GM21381 (cell line): ENCODE data around the gene PARD3B.

Source experiments
- ATAC-seq: cut with Tn5 transposase; IDR thresholded peaks from one replicate; pipeline ENCODE4 v1.9.1; 2021; ENCODE audit warnings: mild to moderate bottlenecking, moderate library complexity; ENCODE audit not compliant: unreplicated experiment

Gene PARD3B

DNA sequence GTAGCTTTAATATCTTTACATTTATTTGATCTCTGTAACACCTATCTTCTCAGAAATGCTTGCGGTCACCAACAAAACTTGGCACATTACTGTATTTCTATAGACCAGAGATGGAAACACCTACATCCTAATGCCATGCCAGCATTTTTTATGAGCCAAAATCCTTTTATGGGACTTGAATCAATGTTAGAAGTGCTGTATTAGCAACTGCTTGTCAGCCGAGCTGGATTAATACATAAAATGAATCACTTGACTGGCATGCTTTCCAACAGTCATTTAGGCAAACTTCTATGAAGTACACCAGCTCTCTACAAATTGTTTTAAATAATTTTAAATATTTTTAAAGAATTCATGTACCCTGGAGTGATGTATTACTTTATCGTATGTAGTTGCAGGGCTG lies 864.1 kb downstream of the PARD3B start:
- no peak for ATAC-seq

DNA sequence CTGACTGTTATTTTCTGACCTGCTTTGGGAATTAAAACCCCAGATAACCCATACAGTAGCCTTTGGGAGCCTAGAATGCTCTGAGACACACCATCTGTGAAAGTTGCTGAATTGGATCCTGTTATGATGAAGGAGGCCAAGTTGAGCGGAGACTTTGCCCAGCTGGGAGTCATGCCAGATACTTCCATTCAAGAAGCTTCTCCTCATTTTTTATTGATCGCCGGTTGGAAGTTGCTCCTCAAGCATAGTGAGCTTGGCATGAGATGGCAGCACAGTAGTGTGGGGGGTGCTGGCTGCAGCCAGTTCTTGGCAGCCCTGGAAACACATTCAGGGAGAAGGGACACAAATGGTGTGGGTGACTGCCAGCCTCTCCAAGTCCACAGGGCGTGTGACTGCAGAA lies 866.3 kb downstream of the PARD3B start:
- no peak for ATAC-seq

DNA sequence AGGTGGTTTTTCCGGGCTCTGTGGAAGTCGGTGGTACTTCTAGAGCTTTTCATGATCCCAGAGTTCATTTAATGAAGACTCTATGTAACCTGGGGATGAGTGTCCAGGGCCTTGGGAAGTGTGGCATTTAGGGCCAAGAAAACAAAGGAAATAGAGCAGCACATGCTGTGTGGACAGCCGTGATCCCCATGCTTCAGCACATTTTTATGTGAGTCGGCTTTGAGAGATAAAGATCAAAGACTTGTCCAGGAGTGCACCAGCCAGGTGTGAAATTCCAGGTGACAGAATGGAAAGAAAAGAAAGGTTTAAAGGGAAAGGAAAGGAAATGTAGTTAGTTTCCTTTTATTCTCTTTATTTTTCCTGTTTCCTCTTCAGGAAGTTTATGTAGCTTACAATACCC lies 879.1 kb downstream of the PARD3B start:
- no peak for ATAC-seq

DNA sequence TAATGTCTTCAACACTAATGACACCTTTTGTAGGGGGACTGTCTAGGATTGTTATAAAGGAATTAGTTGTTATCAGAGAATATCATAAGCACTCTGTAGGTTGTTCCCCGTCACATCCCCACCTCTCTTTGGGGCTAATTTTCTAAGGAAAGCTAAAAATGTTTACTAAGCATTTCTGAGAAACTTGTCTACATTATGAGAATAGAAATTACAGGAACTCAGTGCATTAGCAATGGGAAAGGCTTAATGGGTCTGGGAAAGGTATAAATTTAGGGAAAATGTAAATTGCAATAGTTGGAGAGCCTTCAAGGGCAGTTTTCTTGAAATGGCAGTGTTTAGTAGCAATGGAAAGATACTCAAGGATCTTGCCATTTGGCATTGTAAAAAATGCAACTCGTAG lies 879.8 kb downstream of the PARD3B start:
- ATAC-seq = no peak

DNA sequence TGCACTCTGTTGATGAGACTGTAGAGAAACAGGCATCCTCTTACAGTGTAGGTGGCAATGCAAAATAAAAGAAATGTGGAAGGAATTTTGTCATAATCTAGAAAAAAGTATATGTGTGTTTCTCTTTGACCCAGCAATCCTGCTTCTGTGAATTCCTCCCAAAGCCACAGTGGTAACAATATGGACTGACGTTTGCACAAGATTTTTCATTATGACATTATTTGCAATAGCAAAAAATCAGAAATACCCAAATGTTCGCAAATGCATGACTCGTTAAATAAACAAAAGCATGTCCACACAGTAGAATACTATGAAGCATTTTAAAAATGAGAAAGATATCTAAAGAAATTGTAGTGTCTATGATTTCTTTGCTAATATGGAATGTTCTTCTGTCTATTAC lies 881.8 kb downstream of the PARD3B start:
- no peak for ATAC-seq

DNA sequence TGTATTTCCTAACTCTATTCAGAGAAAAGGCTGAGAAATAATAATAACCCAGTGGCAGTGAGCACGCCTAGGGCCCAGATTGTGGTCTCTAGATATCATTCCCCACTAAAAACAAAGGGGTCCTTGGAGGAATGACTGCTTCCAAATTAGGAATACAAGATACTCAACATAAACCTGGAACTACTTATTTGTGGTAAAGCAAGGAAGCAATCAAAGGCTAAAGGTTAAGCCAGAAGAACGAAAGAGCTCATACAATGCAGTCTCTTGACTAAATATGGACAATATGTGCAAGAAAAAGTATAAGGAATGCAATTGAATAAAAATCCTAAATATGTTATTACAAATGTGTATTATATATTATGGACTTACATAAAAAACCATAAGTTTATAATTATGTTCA lies 883.5 kb downstream of the PARD3B start:
- ATAC-seq = no peak

DNA sequence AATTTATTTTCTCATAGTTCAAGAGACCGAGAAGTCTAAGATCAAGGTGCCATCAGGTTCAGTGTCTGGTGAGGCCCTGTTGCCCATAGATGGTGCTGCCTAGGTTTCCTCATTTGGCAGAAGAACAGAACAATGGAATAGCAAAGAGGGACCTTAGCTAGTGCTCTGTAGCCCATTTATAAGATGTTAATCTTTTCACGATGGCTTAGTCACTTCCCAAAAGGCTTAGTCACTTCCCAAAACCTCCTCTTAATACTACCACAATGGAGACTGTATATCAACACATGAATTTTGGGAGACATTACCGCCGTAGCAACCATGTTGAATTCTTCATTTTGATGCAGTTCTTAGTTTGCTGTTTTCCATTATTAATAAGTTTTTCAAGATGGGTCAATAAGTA lies 890.7 kb downstream of the PARD3B start:
- no peak for ATAC-seq

DNA sequence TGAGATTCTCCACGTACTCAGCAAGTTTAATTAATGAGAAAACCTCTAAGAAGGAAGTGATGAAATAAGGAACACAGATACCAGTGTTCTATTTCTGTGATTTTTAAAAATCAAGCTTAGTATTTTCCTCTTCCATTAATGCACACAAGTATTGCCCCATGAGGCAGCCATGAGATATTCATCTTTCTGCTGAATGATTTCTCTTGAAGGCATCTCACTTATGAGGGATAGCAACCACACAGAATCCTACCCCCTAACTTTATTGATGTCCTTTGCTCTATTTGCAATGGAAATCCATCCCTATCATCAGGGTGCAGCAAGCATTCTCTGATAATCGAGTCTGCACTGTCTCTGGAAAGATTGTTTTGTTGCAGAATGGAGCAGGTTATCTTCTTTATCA lies 893.0 kb downstream of the PARD3B start:
- ATAC-seq = no peak

DNA sequence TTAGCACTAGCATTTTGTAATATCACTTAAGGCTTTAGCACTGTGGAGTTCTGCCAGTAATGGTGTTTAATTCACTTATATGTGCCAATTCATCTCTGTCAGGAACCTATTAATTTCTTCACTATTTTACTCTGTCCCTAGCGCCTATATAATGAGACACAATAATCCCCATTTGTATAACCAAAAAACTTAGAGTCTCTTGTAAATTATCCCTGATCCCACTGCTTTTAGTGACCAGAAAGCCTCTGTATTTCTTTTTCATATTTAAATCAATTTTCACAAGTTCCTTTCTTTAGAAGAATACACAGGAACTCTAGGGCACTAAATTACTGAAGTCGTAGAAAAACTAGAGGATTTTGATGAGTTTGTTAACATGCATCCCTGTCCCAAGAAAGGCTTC lies 894.3 kb downstream of the PARD3B start:
- ATAC-seq = no peak

DNA sequence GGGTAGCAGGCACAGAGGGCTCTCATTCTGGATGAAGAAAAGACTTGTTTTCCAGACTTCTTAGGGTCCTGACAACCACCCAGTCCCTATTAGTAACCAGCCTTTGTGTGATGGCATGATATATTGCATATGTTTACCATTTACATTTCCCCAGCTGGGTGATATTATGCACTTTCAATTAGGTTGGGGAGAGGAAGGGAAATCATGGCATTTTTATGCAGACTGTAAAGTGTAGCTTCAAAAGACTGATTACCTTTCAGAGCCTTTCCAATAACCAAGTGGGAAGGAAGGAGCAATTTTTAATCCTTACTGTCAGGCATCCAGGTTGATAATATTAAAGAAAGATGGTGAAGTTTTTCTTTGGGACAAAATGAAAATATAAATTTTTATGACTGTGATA lies 896.2 kb downstream of the PARD3B start:
- ATAC-seq = no peak

DNA sequence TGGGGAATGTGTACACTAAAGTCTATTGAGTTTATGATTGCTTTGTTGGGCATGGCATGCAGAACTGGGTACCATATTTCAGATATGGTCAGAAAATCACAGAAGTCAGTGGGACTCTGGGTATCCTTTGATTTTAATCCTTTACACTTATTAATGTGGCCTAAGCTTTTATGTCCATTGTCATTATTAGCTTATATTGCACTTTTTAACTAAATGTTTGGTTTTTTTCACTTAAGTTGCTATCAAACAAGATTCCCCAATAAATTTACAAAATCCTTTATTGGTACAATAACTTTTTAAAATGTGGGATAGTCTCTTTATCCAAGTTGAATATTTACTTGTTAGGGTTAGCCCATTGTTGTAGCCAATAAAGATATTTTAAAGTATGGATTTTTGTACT lies 902.9 kb downstream of the PARD3B start:
- ATAC-seq = no peak

DNA sequence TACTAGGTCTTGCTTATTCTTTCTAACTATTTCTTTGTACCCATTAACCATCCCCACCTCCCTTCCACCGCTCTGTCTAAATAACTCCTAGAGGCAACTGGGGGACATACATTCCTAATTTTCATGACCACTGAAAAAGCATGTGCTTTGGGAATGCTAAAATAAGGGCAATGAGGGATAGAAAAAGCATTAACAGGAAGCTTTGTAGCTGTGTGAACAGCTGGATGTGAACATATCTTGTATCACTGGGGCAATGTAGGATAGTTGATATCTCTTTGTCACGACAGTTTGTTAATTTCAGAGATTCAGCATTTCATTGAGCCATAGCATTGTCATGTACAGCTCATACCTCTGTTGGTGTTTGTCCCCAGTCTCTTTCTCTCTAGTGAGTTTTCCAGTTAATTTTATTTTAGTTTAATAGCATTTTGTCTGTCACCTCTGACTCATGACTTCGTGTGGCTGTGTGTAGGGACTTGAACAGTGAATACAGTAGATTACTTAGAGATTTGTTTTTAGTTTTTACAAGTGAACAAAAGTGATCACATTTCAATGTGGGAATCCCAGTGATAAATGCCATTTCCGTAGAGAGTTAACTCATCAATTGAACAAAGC lies 906.7 kb downstream of the PARD3B start:
- no peak for ATAC-seq

DNA sequence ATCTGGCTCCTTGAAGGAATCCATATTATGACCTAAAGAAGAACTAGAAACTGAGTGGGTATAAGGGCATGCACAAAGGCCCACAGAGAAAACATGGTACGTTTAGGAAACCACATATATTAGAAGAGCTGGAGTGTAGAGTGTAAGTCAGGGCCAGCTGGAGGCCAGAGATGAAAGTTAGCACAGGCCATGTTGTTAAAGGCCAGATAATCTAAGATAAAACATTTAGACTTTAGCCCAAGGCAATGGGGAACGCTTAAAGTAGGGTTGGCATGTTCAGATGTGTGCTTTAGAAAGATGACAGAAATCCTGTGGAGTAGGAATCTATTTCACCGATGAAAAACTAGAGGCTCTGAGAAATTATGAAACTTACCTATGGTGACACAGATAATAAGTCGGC lies 907.9 kb downstream of the PARD3B start:
- no peak for ATAC-seq

DNA sequence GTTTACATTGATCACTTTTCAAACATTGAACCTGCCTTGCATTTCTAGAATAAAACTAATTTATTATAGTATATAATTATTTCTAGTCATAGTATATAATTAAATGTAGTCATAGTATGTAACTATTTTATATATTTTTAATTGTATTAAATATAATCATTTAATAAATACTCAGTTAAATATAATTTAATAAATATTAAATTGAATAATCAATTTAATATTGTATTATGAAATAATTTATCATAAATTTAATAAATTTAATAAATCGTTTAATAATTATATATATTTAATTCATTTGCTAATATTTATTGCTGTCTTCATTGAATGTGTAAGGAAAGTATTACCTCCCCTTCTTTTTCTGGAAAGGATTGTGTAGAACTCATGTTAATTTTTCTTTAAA lies 911.4 kb downstream of the PARD3B start:
- no peak for ATAC-seq

DNA sequence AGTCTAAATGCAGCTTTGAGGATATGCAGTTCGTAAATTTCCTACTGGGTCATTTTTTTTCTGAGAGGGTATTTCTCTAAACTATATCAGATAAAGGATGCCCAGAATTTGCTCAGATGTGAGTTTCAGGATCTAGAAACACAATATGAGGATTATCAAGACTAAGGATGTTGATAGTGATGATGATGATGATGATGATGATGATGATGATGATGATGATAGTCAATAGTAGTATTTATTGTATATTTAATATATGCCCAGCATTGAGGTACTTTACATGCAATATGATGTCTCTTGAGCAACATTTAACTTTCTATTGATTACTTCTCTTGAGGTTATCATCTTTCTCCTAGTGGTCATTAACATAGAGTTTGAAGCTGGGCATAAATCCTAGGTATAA lies 914.9 kb downstream of the PARD3B start:
- no peak for ATAC-seq

DNA sequence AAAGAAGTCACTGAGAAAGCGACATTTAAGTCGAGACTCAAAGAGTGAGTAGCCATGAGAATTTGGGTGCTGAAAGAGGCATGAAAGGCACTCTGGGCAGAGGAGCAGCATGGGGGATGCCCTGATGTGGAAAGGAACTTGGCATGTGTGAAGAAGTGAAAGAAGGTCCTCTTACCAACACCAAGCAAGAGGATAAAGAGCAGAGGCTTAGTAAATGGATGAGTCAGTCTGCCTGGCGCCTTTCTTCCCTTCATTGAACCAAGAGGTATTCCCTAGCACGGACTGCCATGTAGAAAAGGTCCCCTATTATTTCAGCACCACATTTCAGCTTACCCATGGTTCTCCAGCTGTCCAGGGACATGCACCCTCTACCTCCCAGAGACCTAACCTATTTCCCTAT lies 915.9 kb downstream of the PARD3B start:
- ATAC-seq = peak; percentile 25

DNA sequence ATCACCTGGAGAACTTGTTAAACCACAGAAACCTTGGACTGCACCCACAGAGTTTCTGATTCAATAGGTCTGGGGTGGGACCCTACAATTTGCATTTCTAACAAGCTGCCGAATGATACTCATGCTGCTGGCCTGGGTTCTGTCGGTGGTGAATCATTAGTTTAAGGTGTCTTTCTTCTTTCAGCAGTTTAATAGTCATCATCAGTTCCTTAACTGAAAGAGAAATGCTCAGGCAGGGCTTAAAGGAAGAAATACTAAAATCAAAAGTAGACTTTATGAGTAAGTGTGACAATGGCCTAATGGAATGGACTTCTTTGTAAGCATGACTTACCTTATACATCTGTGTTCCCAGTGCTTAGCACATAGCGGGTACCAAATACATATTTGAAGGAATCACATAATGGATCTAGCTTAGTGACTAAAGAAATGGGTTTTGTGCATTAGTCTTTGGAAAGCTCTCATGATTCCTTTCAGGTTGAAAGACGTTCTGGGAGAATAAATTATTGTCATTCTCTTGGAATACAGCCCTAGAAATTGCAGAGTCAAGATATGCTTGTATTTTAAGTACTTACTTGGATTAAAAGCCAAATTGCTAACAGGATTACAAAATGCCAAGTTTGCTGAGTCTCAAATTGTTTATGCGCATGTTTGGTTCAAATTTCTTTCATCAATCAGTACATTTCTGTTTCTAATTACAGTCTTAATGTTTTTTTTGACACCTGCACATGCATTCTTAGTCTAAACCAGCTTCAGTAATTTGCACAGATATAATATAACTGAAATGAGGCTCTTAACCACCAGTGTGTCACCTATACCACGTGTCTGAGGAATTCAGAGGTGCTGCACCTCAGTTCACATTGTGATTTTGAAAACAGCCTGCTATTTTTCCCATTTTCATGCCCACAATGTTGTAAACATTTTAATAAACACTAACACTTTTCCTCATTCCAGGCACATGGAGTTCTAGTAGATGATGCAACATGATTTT lies 916.7 kb downstream of the PARD3B start:
- peak; percentile 64 for ATAC-seq

DNA sequence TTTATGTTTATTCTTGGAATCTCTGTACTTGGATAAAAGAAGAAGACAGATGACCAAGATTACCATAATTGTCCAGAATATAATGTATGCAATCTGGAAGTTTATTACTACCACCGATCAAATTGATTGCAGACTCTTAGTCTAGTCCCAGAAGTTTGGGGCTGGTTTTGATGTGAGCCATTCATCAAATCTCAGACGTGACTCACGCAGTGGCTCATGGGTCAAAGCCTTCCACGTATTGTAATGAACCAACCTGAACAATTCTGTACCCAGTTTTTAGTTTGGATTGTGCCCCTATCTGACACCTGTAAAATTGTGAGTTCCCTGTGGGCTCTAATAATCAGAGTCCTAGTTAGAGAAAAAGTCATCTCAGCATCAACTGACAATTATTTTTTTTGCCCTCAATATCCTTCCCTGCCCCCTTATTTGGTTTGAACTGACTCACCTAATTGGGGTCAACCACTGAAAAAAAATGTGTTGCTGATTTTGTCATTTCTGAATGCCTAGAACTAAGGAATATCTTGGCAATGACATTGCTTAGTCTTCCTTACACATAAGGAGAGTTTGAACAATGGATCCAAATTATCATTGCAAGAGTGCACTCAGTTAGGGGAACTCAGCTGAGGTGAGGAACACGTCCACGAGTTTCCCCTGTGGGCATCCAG lies 917.5 kb downstream of the PARD3B start:
- no peak for ATAC-seq

DNA sequence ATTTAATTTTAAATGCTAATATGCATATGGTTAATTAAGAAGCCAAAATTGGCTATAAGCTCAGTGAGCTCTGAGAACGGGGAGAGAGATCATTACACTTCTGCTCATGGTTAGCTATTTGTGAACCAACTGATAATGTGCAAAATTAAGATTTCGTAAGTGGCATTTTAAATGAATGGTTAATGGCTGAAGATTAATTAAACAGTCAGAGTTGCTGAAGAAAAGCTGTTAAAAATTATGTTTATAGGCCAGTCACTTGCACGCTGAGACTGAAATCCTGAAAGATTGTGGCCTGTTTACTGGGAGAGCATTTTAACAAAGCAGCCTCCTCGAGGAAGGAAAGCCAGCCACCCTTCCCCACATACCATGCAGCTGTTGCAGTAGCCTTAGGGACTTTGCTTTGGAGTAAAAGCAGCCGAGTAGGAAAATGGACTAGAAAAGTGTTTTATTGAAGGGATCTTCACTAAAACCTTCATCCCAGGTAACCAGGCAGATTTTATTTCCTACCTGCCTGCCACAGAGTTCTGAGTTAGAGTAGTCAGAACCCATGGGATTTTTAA lies 918.3 kb downstream of the PARD3B start:
- no peak for ATAC-seq

DNA sequence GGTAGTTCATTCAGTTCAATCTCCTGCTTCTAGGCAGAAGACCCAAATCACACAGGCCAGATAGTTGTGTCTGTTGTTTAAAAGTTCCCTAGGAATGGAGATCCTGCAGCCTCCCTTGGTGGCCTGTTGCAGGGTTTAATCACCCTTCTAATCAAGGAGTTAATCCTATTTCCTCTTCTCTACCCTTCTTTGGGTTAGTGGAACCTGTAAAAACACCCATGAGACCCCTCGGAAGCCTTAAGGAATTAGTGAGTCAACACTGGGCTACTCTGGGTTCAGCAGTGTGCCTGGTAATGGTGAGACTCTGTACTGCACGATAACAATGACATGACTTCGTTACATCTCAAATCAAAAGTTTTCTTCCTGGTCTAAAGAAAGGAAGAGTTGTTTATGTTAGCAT lies 919.4 kb downstream of the PARD3B start:
- no peak for ATAC-seq

DNA sequence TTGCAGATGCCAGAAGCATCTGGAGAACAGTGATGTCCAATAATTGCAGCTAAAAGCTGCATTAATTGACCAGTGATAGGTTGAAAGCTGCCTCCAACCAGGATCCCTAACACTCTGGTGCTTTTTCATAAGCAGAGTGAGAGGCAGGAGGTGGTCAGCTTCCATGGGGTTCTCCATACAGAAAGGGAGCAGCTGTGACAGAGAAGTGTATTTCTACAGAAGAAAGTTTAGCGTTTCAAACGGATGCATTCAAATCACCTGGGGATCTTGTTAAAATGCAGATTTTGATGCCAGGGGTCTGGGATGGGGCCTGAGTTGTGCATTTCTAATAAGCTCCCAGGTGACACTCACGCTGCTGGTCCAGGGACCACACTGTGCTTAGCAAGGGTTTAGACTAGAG lies 920.5 kb downstream of the PARD3B start:
- no peak for ATAC-seq

DNA sequence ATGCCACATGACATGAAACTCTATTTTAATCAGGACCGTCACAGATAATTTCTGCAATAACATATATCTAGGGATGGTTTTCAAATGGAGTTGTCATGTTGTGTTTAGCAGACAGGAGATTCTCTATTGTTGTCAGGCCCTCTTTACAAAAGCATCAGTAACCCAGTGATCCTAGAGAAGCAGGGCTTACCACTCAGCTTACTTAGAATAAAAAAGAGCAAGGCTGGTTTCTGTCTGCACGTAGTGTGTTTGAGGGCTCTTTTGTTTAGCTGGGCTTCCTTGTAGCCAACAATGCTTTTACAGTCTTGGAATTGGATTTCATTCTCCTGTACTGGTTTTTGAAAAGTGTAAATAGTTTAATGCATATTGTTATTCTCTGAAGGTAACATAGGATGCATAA lies 926.5 kb downstream of the PARD3B start:
- no peak for ATAC-seq
